HEK293 (cell line): ENCODE results near the gene NUDT4.

Experiments
- CTCF ChIP-seq: fragments of 450-650 bp; formaldehyde crosslinking; IDR thresholded peaks from 2 replicates; pipeline ENCODE4 v1.5.1; 2016; ENCODE audit warnings: missing biosample characterization, missing genetic modification characterization
- KLF8 ChIP-seq: fragments of 450-650 bp; formaldehyde crosslinking; IDR thresholded peaks from 2 replicates; pipeline ENCODE4 v1.5.1; 2016; ENCODE audit warnings: missing biosample characterization, missing genetic modification characterization
- RBAK ChIP-seq: fragments of 450-650 bp; formaldehyde crosslinking; IDR thresholded peaks from 2 replicates; pipeline ENCODE4 v1.5.1; 2016; ENCODE audit warnings: missing biosample characterization, missing genetic modification characterization
- REPIN1 ChIP-seq: fragments of 450-650 bp; formaldehyde crosslinking; IDR thresholded peaks from 2 replicates; pipeline ENCODE4 v1.5.1; 2017; ENCODE audit warnings: missing biosample characterization, missing genetic modification characterization, low read depth
- SCRT1 ChIP-seq: fragments of 450-650 bp; formaldehyde crosslinking; IDR thresholded peaks from 2 replicates; pipeline ENCODE4 v1.5.1; 2016; ENCODE audit warnings: missing biosample characterization, missing genetic modification characterization, borderline replicate concordance
- YY1 ChIP-seq: fragments of 450-650 bp; formaldehyde crosslinking; IDR thresholded peaks from 2 replicates; pipeline ENCODE4 v1.5.1; 2018; ENCODE audit warnings: missing biosample characterization, missing genetic modification characterization
- ZBTB48 ChIP-seq: fragments of 450-650 bp; formaldehyde crosslinking; IDR thresholded peaks from 2 replicates; pipeline ENCODE4 v1.5.1; 2016; ENCODE audit warnings: missing biosample characterization, missing genetic modification characterization
- ZFP3 ChIP-seq: fragments of 450-650 bp; formaldehyde crosslinking; IDR thresholded peaks from 2 replicates; pipeline ENCODE4 v1.5.1; 2016; ENCODE audit warnings: low read depth, missing biosample characterization, missing genetic modification characterization
- ZNF148 ChIP-seq: fragments of 450-650 bp; formaldehyde crosslinking; IDR thresholded peaks from 2 replicates; pipeline ENCODE4 v1.5.0; 2017; ENCODE audit warnings: missing biosample characterization, missing genetic modification characterization, borderline replicate concordance
- ZNF24 ChIP-seq: fragments of 450-650 bp; formaldehyde crosslinking; IDR thresholded peaks from 2 replicates; pipeline ENCODE4 v1.5.1; 2016; ENCODE audit warnings: missing biosample characterization, missing genetic modification characterization
- ZNF600 ChIP-seq: fragments of 450-650 bp; formaldehyde crosslinking; IDR thresholded peaks from 2 replicates; pipeline ENCODE4 v1.5.1; 2016; ENCODE audit warnings: missing biosample characterization, missing genetic modification characterization
- ZNF76 ChIP-seq: fragments of 450-650 bp; formaldehyde crosslinking; IDR thresholded peaks from 2 replicates; pipeline ENCODE4; 2016; ENCODE audit warnings: low read depth, missing biosample characterization, missing genetic modification characterization, borderline replicate concordance
- ZNF843 ChIP-seq: fragments of 450-650 bp; formaldehyde crosslinking; IDR thresholded peaks from 2 replicates; pipeline ENCODE4 v1.5.1; 2016; ENCODE audit warnings: missing biosample characterization, missing genetic modification characterization
- ZSCAN23 ChIP-seq: fragments of 450-650 bp; formaldehyde crosslinking; IDR thresholded peaks from 2 replicates; pipeline ENCODE4 v1.5.1; 2016; ENCODE audit warnings: missing biosample characterization, missing genetic modification characterization

GRCh38 chr12:93442411-93443340, 65.0 kb downstream of the NUDT4 start:
- TF ChIP-seq RBAK (tag by site-specific recombination) (no peak), ZSCAN23 (tag by site-specific recombination) (no peak), ZNF148 (no peak), CTCF (tag by site-specific recombination) (no peak), KLF8 (tag by site-specific recombination) (no peak), ZNF24 (tag by site-specific recombination) (no peak), ZFP3 (tag by site-specific recombination) (no peak), ZNF76 (tag by site-specific recombination) (no peak), ZNF843 (tag by site-specific recombination) (peak; percentile 2; the same call in 1 of the 2 replicates), ZNF600 (tag by site-specific recombination) (no peak; the same call in 1 of the 2 replicates), SCRT1 (tag by site-specific recombination) (no peak), YY1 (tag by site-specific recombination) (no peak), REPIN1 (tag by site-specific recombination) (no peak), ZBTB48 (tag by site-specific recombination) (no peak)
